Parathyroid adenoma (tissue), 2 donors: ENCODE measurements around the gene SLC30A7.

ENCODE experiments used
- H2AFZ ChIP-seq: fragments of 300-600 bp; sonication (generic); one replicate; pipeline ENCODE4 v1.7.0; 2017; ENCODE audit warnings: antibody characterized with exemption, mild to moderate bottlenecking
- H3K27ac ChIP-seq: fragments of 300-600 bp; sonication (generic); one replicate; pipeline ENCODE4 v1.7.0; 2017
- H3K27me3 ChIP-seq: fragments of 300-600 bp; sonication (generic); one replicate; pipeline ENCODE4 v1.7.0; 2017; ENCODE audit warnings: low read length; ENCODE audit not compliant: control insufficient read depth, insufficient read depth
- H3K36me3 ChIP-seq: fragments of 300-600 bp; sonication (generic); one replicate; pipeline ENCODE4 v1.7.0; 2017; ENCODE audit warnings: low read length; ENCODE audit not compliant: control insufficient read depth, insufficient read depth
- H3K4me1 ChIP-seq: fragments of 300-600 bp; sonication (generic); one replicate; pipeline ENCODE4 v1.7.0; 2017; ENCODE audit warnings: control low read depth
- H3K4me2 ChIP-seq: fragments of 300-600 bp; sonication (generic); one replicate; pipeline ENCODE4 v1.7.0; 2017; ENCODE audit warnings: low read length
- H3K4me3 ChIP-seq: fragments of 300-600 bp; sonication (generic); one replicate; pipeline ENCODE4 v1.7.0; 2017; ENCODE audit warnings: low read depth, low read length
- H3K79me2 ChIP-seq: fragments of 300-600 bp; sonication (generic); one replicate; pipeline ENCODE4 v1.7.0; 2017; ENCODE audit warnings: control low read depth
- H3K9ac ChIP-seq: fragments of 300-600 bp; sonication (generic); one replicate; pipeline ENCODE4 v1.7.0; 2017; ENCODE audit warnings: mild to moderate bottlenecking
- H3K9me3 ChIP-seq: fragments of 300-600 bp; sonication (generic); one replicate; pipeline ENCODE4 v1.7.0; 2017; ENCODE audit warnings: low read length; ENCODE audit not compliant: control insufficient read depth
- CTCF ChIP-seq: fragments of 300-600 bp; sonication (generic); IDR thresholded peaks from one replicate; pipeline ENCODE4 v1.7.0; 2017; ENCODE audit warnings: antibody characterized with exemption, mild to moderate bottlenecking
- donor health status: primary hyperparathyroidism.

Gene SLC30A7

GRCh38 chr1:100924991-100925390, 29.1 kb downstream of the SLC30A7 start:
- no peak overlapping the region for H2AFZ ChIP-seq
- H3K4me3 ChIP-seq: no peak overlapping the region
- H3K27ac ChIP-seq: no peak overlapping the region
- H3K4me1 ChIP-seq: no peaks in the 10 kb centered on the region
- no peaks in the 10 kb centered on the region for H3K36me3 ChIP-seq
- no peaks in the 10 kb centered on the region for H3K79me2 ChIP-seq
- TF ChIP-seq CTCF: no peak
- no peaks in the 10 kb centered on the region for H3K9me3 ChIP-seq
- H3K9ac ChIP-seq: no peak overlapping the region
- H3K27me3 ChIP-seq: no peaks in the 10 kb centered on the region
- no peak overlapping the region for H3K4me2 ChIP-seq

- Histone ChIP-seq H3K79me2 (no peaks in the 10 kb centered on the region), H2AFZ (no peak overlapping the region), H3K4me1 (no peaks in the 10 kb centered on the region), H3K9me3 (no peaks in the 10 kb centered on the region), H3K4me3 (no peak overlapping the region), H3K27me3 (no peaks in the 10 kb centered on the region), H3K9ac (no peak overlapping the region), H3K4me2 (no peak overlapping the region), H3K36me3 (no peaks in the 10 kb centered on the region), H3K27ac (no peak overlapping the region)
- no peak for TF ChIP-seq CTCF
These were observed 30.4 kb downstream of the SLC30A7 start for GRCh38 chr1:100926240-100926639.

- Histone ChIP-seq H2AFZ (no peak overlapping the region), H3K4me1 (no peaks in the 10 kb centered on the region), H3K9me3 (no peaks in the 10 kb centered on the region), H3K4me2 (no peak overlapping the region), H3K36me3 (no peaks in the 10 kb centered on the region), H3K4me3 (no peak overlapping the region), H3K27ac (no peak overlapping the region), H3K27me3 (no peaks in the 10 kb centered on the region), H3K79me2 (no peaks in the 10 kb centered on the region), H3K9ac (no peak overlapping the region)
- no peak for TF ChIP-seq CTCF
These were observed 31.4 kb downstream of the SLC30A7 start for GRCh38 chr1:100927276-100927675.

- H3K4me2 ChIP-seq: no peak overlapping the region
- TF ChIP-seq CTCF: no peak
- no peak overlapping the region for H3K4me3 ChIP-seq
- H3K79me2 ChIP-seq: no peaks in the 10 kb centered on the region
- H3K27ac ChIP-seq: no peak overlapping the region
- H3K4me1 ChIP-seq: no peaks in the 10 kb centered on the region
- H3K27me3 ChIP-seq: no peaks in the 10 kb centered on the region
- H3K36me3 ChIP-seq: no peaks in the 10 kb centered on the region
- H3K9ac ChIP-seq: no peak overlapping the region
- H2AFZ ChIP-seq: no peak overlapping the region
- H3K9me3 ChIP-seq: no peaks in the 10 kb centered on the region
These were observed 32.2 kb downstream of the SLC30A7 start for GRCh38 chr1:100928128-100928527.

GRCh38 chr1:100930494-100930893, 34.6 kb downstream of the SLC30A7 start:
- Histone ChIP-seq H3K79me2 (no peaks in the 10 kb centered on the region), H2AFZ (no peak overlapping the region), H3K27me3 (no peaks in the 10 kb centered on the region), H3K27ac (no peak overlapping the region), H3K4me1 (no peaks in the 10 kb centered on the region), H3K4me2 (no peak overlapping the region), H3K9ac (no peak overlapping the region), H3K36me3 (no peaks in the 10 kb centered on the region), H3K4me3 (no peak overlapping the region), H3K9me3 (no peaks in the 10 kb centered on the region)
- no peak for TF ChIP-seq CTCF
